ENCODE measurements around the gene TBX1.

DNA sequence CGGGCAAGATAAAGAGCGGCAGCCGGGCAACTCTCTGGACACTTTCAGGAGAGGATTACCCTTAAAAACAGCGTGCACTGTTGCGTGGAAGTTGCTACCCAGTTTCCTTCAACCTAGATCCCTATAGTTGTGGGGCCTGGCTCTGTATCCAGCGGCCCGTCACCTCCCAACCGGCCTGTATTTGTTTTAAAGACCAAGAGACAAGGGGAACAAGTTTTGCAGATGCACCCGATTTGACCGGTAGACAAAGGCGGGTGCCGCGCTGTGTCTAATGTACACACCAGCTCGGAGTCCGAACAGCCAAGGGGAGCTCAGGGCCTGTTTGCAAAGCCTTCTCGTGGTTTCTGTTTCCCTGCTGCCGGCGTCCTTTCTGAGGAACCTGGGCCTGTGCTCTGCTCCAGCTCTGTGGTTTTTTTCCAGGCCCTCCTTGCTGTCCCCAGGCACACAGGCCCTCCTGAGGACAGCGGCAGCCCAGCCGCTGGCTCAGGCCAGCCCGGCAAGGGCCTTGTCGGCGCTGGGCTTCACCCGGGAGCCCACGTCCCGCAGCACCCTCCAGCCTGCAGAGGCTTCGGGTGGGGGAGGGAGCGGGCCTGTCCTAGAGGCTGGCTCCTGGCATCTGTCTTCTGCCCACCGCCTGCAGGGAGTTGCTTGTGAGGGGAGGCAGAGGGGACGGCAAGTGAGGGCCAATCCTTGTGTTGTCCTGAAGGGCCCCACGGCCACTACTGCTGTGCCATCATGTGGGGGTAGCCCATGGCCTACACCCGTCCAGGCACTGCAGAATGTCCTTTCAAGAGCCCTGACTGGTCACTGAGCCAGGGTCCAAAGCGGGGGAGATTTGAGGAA, 1.4 kb downstream of the TBX1 start:
- TF ChIP-seq RCOR1 (conservative IDR thresholded peaks at IDR 0.05; ENCODE audit: low read depth, low read length) (no peak), SIN3A (IDR thresholded peaks at IDR 0.05; ENCODE audit: low read depth, low read length) (no peak), BMI1 (IDR thresholded peaks at IDR 0.05; ENCODE audit: borderline replicate concordance) (no peak), FOXM1 (IDR thresholded peaks at IDR 0.05; ENCODE audit: low read depth, low read length) (no peak), FOS (IDR thresholded peaks at IDR 0.05; ENCODE audit: borderline replicate concordance, extremely low read depth, insufficient read length) (no peak), POLR2A (IDR thresholded peaks at IDR 0.05; ENCODE audit: low read depth, low read length) (no peak), CHD1 (IDR thresholded peaks at IDR 0.05; ENCODE audit: low read depth, low read length) (no peak), CEBPB (IDR thresholded peaks at IDR 0.05; ENCODE audit: borderline replicate concordance in 1 of 2, low read depth in 2 of 2, low read length in 2 of 2) (no peak)
- TF ChIP-seq, protein P1, sequence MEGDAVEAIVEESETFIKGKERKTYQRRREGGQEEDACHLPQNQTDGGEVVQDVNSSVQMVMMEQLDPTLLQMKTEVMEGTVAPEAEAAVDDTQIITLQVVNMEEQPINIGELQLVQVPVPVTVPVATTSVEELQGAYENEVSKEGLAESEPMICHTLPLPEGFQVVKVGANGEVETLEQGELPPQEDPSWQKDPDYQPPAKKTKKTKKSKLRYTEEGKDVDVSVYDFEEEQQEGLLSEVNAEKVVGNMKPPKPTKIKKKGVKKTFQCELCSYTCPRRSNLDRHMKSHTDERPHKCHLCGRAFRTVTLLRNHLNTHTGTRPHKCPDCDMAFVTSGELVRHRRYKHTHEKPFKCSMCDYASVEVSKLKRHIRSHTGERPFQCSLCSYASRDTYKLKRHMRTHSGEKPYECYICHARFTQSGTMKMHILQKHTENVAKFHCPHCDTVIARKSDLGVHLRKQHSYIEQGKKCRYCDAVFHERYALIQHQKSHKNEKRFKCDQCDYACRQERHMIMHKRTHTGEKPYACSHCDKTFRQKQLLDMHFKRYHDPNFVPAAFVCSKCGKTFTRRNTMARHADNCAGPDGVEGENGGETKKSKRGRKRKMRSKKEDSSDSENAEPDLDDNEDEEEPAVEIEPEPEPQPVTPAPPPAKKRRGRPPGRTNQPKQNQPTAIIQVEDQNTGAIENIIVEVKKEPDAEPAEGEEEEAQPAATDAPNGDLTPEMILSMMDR (IDR thresholded peaks at IDR 0.05 in 2 of 3, conservative IDR thresholded peaks at IDR 0.05 in 1 of 3; ENCODE audit: control insufficient read depth in 2 of 3, extremely low read depth in 1 of 3, insufficient read depth in 1 of 3, low read depth in 3 of 3, low read length in 3 of 3), result no peak
